Measurements from ENCODE around the gene LRRC31. TPM values are rescaled to one million over a fixed set of nuclear protein-coding genes. Genes with fewer than 3 reads are reported as not detected.

LRRC31 gene
- total and polyA plus RNA-seq, 2 experiments from 2014 or later = not detected

DNA sequence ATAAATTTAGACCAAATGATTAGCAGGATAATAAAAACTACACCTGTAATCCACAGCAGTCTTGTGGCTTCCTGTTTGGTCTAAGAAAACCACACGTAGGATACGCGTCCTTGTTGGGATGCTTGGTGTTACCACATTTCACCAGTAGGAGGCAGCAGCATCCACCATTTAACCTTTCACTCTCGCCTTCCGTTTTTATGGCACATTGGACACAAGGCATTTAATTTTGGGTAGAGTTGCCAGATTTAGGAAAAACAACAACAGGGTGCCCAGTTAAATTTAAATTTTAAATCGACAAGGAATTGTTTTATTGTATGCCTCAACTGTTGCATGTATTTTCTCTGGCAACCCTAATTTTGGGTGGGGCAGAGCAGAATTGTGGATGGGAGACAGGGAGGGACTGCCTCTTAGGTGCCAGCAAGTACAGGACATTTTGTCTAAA lies 6.3 kb downstream of the LRRC31 start:
- Histone ChIP-seq H3K4me1 (ENCODE audit: insufficient read depth) (peaks cover 9% of the 10 kb centered on the region; the same call in 1 of the 2 replicates), H3K4me3 (no peak overlapping the region), H3K36me3 (ENCODE audit: insufficient read depth) (no peaks in the 10 kb centered on the region), H3K27ac (ENCODE audit: low read depth) (no peak overlapping the region), H3F3A (replicated peaks; ENCODE audit: low read depth) (no peaks in the 10 kb centered on the region), H3K27me3 (ENCODE audit: insufficient read depth) (no peaks in the 10 kb centered on the region), H3K4me2 (no peak overlapping the region), H4K20me1 (replicated peaks; ENCODE audit: insufficient read depth) (no peaks in the 10 kb centered on the region), H3K9me2 (ENCODE audit: insufficient read depth) (no peaks in the 10 kb centered on the region), H3K79me2 (replicated peaks; ENCODE audit: insufficient read depth) (no peaks in the 10 kb centered on the region), H2AFZ (no peak overlapping the region)
- Mint-ChIP-seq H3K9me3 (no peaks in the 10 kb centered on the region), H3K4me1 (peaks cover 13% of the 10 kb centered on the region), H3K27ac (no peak overlapping the region), H3K36me3 (ENCODE audit: low read depth) (no peaks in the 10 kb centered on the region), H3K27me3 (ENCODE audit: insufficient read depth, low read depth, poor library complexity) (peaks cover 4% of the 10 kb centered on the region), H3K4me3 (no peak overlapping the region)
- peak; percentile 84 for DNase-seq (ENCODE audit: low spot score)
- TF ChIP-seq, protein P1, sequence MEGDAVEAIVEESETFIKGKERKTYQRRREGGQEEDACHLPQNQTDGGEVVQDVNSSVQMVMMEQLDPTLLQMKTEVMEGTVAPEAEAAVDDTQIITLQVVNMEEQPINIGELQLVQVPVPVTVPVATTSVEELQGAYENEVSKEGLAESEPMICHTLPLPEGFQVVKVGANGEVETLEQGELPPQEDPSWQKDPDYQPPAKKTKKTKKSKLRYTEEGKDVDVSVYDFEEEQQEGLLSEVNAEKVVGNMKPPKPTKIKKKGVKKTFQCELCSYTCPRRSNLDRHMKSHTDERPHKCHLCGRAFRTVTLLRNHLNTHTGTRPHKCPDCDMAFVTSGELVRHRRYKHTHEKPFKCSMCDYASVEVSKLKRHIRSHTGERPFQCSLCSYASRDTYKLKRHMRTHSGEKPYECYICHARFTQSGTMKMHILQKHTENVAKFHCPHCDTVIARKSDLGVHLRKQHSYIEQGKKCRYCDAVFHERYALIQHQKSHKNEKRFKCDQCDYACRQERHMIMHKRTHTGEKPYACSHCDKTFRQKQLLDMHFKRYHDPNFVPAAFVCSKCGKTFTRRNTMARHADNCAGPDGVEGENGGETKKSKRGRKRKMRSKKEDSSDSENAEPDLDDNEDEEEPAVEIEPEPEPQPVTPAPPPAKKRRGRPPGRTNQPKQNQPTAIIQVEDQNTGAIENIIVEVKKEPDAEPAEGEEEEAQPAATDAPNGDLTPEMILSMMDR (conservative IDR thresholded peaks at IDR 0.05; ENCODE audit: low read depth in 2 of 2) = peak; percentile 96 to 99
- TF ChIP-seq EZH2 (IDR thresholded peaks at IDR 0.05; ENCODE audit: low read depth, unreplicated experiment) = no peak
- TF ChIP-seq CREB1 (CRISPR knock-in tag; IDR thresholded peaks at IDR 0.05; ENCODE audit: low read depth) = no peak
- TF ChIP-seq ETS1 (IDR thresholded peaks at IDR 0.05) = no peak
- ATAC-seq = peak; percentile 73

DNA sequence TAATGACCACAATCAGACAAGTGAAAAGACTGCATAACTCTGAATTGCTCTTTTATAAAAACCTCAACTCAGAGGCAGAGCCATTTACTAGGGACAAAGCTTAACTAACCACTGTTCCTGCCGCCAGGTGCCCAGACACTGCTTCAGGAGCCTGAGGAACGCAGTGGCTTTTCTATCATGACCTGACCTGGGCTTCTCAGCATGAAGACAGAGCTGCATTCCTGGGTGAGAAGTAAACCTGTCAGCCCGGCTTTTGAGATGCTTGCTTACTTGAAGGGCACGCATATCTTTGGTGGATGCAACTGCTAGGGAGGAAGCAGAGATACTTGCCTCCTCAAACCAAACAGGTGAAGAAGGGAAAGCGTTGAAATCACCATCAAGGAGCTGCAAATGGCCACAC lies 7.9 kb downstream of the LRRC31 start:
- Histone ChIP-seq H3K9me2 (ENCODE audit: insufficient read depth) (no peaks in the 10 kb centered on the region), H3K36me3 (ENCODE audit: insufficient read depth) (no peaks in the 10 kb centered on the region), H2AFZ (peak overlapping the region; percentile 9; the same call in 1 of the 2 replicates), H3F3A (replicated peaks; ENCODE audit: low read depth) (no peaks in the 10 kb centered on the region), H3K27ac (ENCODE audit: low read depth) (no peak overlapping the region), H3K4me3 (no peak overlapping the region), H3K27me3 (ENCODE audit: insufficient read depth) (no peaks in the 10 kb centered on the region), H3K4me2 (peak overlapping the region; percentile 37; the same call in 1 of the 2 replicates), H4K20me1 (replicated peaks; ENCODE audit: insufficient read depth) (no peaks in the 10 kb centered on the region), H3K4me1 (ENCODE audit: insufficient read depth) (peaks cover 9% of the 10 kb centered on the region; the same call in 1 of the 2 replicates), H3K79me2 (replicated peaks; ENCODE audit: insufficient read depth) (no peaks in the 10 kb centered on the region)
- H3K36me3 Mint-ChIP-seq (ENCODE audit: low read depth) = no peaks in the 10 kb centered on the region
- peaks cover 13% of the 10 kb centered on the region for H3K4me1 Mint-ChIP-seq
- no peak overlapping the region for H3K4me3 Mint-ChIP-seq
- no peak overlapping the region for H3K27ac Mint-ChIP-seq
- TF ChIP-seq REST (IDR thresholded peaks at IDR 0.05; ENCODE audit: unreplicated experiment) = no peak
- peak; percentile 86; the same call in 1 of the 2 replicates for TF ChIP-seq ZNF462 (CRISPR knock-in tag; IDR thresholded peaks at IDR 0.05)
- peaks cover 4% of the 10 kb centered on the region for H3K27me3 Mint-ChIP-seq (ENCODE audit: insufficient read depth, low read depth, poor library complexity)
- no peaks in the 10 kb centered on the region for H3K9me3 Mint-ChIP-seq
- peak; percentile 91 for ATAC-seq
- peak; percentile 79 for DNase-seq (ENCODE audit: low spot score)
